ENCODE results near the gene EZR. TPM values are rescaled to one million over a fixed set of nuclear protein-coding genes. Genes with fewer than 3 reads are reported as not detected.

The EZR gene
- total and polyA plus RNA-seq, 2 of the 8 experiments (the other 6 are each of a cell fraction or from before 2014, with no cell fraction given) = 122 to 286 TPM

DNA sequence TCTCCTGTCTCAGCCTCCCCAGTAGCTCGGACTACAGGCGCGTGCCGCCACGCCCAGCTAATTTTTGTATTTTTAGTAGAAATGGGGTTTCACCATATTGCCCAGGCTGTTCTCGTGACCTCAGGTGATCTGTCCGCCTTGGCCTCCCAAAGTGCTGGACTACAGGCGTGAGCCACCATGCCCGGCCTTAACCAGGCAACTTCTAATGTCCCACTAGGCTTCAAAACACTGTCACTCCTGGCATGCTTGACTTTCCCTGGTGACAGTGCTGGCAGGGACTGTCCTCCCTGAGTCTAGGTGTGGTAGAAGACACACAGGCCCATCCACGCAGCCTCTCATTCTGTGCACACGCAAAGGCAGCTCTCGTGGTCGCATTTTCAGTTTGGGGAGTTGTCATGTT, 11.6 kb upstream of the EZR start (continued):
- TF ChIP-seq, protein P1, sequence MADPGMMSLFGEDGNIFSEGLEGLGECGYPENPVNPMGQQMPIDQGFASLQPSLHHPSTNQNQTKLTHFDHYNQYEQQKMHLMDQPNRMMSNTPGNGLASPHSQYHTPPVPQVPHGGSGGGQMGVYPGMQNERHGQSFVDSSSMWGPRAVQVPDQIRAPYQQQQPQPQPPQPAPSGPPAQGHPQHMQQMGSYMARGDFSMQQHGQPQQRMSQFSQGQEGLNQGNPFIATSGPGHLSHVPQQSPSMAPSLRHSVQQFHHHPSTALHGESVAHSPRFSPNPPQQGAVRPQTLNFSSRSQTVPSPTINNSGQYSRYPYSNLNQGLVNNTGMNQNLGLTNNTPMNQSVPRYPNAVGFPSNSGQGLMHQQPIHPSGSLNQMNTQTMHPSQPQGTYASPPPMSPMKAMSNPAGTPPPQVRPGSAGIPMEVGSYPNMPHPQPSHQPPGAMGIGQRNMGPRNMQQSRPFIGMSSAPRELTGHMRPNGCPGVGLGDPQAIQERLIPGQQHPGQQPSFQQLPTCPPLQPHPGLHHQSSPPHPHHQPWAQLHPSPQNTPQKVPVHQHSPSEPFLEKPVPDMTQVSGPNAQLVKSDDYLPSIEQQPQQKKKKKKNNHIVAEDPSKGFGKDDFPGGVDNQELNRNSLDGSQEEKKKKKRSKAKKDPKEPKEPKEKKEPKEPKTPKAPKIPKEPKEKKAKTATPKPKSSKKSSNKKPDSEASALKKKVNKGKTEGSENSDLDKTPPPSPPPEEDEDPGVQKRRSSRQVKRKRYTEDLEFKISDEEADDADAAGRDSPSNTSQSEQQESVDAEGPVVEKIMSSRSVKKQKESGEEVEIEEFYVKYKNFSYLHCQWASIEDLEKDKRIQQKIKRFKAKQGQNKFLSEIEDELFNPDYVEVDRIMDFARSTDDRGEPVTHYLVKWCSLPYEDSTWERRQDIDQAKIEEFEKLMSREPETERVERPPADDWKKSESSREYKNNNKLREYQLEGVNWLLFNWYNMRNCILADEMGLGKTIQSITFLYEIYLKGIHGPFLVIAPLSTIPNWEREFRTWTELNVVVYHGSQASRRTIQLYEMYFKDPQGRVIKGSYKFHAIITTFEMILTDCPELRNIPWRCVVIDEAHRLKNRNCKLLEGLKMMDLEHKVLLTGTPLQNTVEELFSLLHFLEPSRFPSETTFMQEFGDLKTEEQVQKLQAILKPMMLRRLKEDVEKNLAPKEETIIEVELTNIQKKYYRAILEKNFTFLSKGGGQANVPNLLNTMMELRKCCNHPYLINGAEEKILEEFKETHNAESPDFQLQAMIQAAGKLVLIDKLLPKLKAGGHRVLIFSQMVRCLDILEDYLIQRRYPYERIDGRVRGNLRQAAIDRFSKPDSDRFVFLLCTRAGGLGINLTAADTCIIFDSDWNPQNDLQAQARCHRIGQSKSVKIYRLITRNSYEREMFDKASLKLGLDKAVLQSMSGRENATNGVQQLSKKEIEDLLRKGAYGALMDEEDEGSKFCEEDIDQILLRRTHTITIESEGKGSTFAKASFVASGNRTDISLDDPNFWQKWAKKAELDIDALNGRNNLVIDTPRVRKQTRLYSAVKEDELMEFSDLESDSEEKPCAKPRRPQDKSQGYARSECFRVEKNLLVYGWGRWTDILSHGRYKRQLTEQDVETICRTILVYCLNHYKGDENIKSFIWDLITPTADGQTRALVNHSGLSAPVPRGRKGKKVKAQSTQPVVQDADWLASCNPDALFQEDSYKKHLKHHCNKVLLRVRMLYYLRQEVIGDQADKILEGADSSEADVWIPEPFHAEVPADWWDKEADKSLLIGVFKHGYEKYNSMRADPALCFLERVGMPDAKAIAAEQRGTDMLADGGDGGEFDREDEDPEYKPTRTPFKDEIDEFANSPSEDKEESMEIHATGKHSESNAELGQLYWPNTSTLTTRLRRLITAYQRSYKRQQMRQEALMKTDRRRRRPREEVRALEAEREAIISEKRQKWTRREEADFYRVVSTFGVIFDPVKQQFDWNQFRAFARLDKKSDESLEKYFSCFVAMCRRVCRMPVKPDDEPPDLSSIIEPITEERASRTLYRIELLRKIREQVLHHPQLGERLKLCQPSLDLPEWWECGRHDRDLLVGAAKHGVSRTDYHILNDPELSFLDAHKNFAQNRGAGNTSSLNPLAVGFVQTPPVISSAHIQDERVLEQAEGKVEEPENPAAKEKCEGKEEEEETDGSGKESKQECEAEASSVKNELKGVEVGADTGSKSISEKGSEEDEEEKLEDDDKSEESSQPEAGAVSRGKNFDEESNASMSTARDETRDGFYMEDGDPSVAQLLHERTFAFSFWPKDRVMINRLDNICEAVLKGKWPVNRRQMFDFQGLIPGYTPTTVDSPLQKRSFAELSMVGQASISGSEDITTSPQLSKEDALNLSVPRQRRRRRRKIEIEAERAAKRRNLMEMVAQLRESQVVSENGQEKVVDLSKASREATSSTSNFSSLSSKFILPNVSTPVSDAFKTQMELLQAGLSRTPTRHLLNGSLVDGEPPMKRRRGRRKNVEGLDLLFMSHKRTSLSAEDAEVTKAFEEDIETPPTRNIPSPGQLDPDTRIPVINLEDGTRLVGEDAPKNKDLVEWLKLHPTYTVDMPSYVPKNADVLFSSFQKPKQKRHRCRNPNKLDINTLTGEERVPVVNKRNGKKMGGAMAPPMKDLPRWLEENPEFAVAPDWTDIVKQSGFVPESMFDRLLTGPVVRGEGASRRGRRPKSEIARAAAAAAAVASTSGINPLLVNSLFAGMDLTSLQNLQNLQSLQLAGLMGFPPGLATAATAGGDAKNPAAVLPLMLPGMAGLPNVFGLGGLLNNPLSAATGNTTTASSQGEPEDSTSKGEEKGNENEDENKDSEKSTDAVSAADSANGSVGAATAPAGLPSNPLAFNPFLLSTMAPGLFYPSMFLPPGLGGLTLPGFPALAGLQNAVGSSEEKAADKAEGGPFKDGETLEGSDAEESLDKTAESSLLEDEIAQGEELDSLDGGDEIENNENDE (IDR thresholded peaks at IDR 0.05; ENCODE audit: insufficient replicate concordance, low read length) = no peak
- no peak for TF ChIP-seq CEBPB (IDR thresholded peaks at IDR 0.05; ENCODE audit: low read depth, low read length)
- no peak for TF ChIP-seq TCF12 (IDR thresholded peaks at IDR 0.05; ENCODE audit: low read depth, low read length)
- TF ChIP-seq EP300 (IDR thresholded peaks at IDR 0.05; ENCODE audit: borderline replicate concordance in 1 of 2, low read depth in 2 of 2, low read length in 2 of 2) = no peak
- TF ChIP-seq JUND (IDR thresholded peaks at IDR 0.05; ENCODE audit: low read length) = no peak
- no peak for TF ChIP-seq POLR2A (IDR thresholded peaks at IDR 0.05; ENCODE audit: control extremely low read depth in 1 of 2, low read depth in 2 of 2, low read length in 2 of 2)
- no peak for TF ChIP-seq PHF8 (conservative IDR thresholded peaks at IDR 0.05; ENCODE audit: low read depth, low read length)
